CD4-positive, alpha-beta T cell treated with Interleukin-6 for 4 hours (primary cell): ENCODE measurements around the gene C1QTNF4.
A peak's percentile ranks its signal among the peaks of the same experiment; 100 is the strongest.
"Not testable (repeated sequence)": the region's sequence is repeated elsewhere in the genome, so short reads cannot be mapped to it uniquely, and the experiment has no call there.

ENCODE experiments used
- DNase-seq: peaks from one replicate; pipeline ENCODE4 v3.0.0-alpha.2; 2020; ENCODE audit warnings: mixed read lengths

The C1QTNF4 gene

GRCh38 chr11:47593934-47594855 lies at the start of gene C1QTNF4:
TSS of gene C1QTNF4 (minus strand) at chr11:47594411. CDS start at chr11:47590810, 3,601 bp downstream.
- DNase-seq = no peak

- DNase-seq = peak; percentile 98
Observed at GRCh38 chr11:47642099-47642855, 48.1 kb upstream of the C1QTNF4 start, which contains the start of gene MTCH2. TSS of gene MTCH2 (minus strand) at chr11:47642559. CDS start at chr11:47642465, 94 bp downstream.

- no peak for DNase-seq
Observed at GRCh38 chr11:47641600-47642098, 47.4 kb upstream of the C1QTNF4 start.

GRCh38 chr11:47640506-47640905 lies 46.3 kb upstream of the C1QTNF4 start:
- DNase-seq = not testable (repeated sequence)

GRCh38 chr11:47636331-47636730 lies 42.1 kb upstream of the C1QTNF4 start:
- not testable (repeated sequence) for DNase-seq

GRCh38 chr11:47631473-47631872 lies 37.3 kb upstream of the C1QTNF4 start:
- DNase-seq = no peak

GRCh38 chr11:47628026-47628425 lies 33.8 kb upstream of the C1QTNF4 start:
- no peak for DNase-seq

- no peak for DNase-seq
Observed at GRCh38 chr11:47626234-47626633, 32.0 kb upstream of the C1QTNF4 start.

- DNase-seq = no peak
Observed at GRCh38 chr11:47620836-47621378, 26.7 kb upstream of the C1QTNF4 start.

- DNase-seq = no peak
Observed at GRCh38 chr11:47617417-47617809, 23.2 kb upstream of the C1QTNF4 start.

- peak; percentile 13 for DNase-seq
Observed at GRCh38 chr11:47616726-47617416, 22.7 kb upstream of the C1QTNF4 start.

- no peak for DNase-seq
Observed at GRCh38 chr11:47615249-47615648, 21.0 kb upstream of the C1QTNF4 start.

- DNase-seq = no peak
Observed at GRCh38 chr11:47611348-47611794, 17.2 kb upstream of the C1QTNF4 start.

- DNase-seq = no peak
Observed at GRCh38 chr11:47609675-47610074, 15.5 kb upstream of the C1QTNF4 start.

- no peak for DNase-seq
Observed at GRCh38 chr11:47607380-47607779, 13.2 kb upstream of the C1QTNF4 start.

GRCh38 chr11:47606731-47607130 lies 12.5 kb upstream of the C1QTNF4 start:
- no peak for DNase-seq

- no peak for DNase-seq
Observed at GRCh38 chr11:47605921-47606320, 11.7 kb upstream of the C1QTNF4 start.

- DNase-seq = no peak
Observed at GRCh38 chr11:47603295-47603694, 9.1 kb upstream of the C1QTNF4 start.

- DNase-seq = no peak
Observed at GRCh38 chr11:47599902-47600301, 5.7 kb upstream of the C1QTNF4 start.

- DNase-seq = no peak
Observed at GRCh38 chr11:47595967-47596366, 1.8 kb upstream of the C1QTNF4 start.

GRCh38 chr11:47595029-47595428 lies 818 bp upstream of the C1QTNF4 start:
- no peak for DNase-seq

- no peak for DNase-seq
Observed at GRCh38 chr11:47593492-47593933, 698 bp downstream of the C1QTNF4 start.
